Central memory CD4-positive, alpha-beta T cell (primary cell): ENCODE data around the gene STEAP1B.
A peak's percentile ranks its signal among the peaks of the same experiment; 100 is the strongest.
"Not testable (repeated sequence)": the region's sequence is repeated elsewhere in the genome, so short reads cannot be mapped to it uniquely, and the experiment has no call there.

Source experiments
- DNase-seq: peaks from one replicate; pipeline ENCODE4 v3.0.0; 2022
- total RNA-seq, 3 experiments: gene quantifications; one replicate each; lab custom pipeline; 2026; lab: John Stamatoyannopoulos, UW

The STEAP1B gene
- total RNA-seq, result 0 to 0.04 (median 0) reads per million in 3 experiments

DNA sequence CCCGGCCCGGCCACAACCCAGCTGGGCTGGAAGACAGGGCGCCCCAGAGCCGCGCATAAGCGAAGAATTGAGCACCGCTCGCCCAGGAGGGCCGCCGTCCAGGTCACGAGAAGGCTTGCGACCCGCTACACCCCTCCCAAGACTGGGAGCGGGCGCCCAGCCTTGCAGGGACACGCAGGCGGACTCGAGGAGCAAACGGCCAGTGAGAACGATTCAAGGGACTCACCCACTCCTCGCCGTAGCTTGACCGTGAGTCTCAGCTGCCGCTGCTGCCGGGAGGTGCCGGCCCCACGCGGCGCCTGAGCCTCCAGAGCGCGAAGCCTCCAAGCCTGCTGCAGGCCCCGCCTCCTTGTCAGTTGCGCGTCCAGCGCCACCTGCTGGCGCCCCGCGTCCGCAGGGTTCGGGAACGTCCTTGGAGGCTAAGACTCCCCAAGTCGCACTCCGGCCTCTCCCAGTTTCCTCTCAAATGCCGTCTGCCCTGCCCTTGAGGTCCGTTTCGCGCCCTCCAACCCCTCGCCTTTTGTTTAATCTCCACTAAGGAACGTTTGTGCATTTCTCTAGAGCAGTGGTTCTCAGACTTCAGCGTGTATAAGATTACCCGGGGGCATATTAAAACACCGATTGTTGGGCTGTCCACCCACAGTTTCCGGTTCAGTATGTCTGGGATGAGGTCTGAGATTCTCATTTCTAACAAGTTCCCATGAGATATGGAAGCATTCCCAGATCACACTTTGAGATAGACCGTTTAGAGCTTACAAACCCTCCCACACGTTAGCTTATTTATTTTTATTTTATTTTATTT lies at the start of gene STEAP1B:
STEAP1B (minus strand) TSS at position 301 of the 802 bp plus-strand sequence. CDS start 5,333 bp downstream, outside the sequence.
- DNase-seq, result peak; percentile 68

DNA sequence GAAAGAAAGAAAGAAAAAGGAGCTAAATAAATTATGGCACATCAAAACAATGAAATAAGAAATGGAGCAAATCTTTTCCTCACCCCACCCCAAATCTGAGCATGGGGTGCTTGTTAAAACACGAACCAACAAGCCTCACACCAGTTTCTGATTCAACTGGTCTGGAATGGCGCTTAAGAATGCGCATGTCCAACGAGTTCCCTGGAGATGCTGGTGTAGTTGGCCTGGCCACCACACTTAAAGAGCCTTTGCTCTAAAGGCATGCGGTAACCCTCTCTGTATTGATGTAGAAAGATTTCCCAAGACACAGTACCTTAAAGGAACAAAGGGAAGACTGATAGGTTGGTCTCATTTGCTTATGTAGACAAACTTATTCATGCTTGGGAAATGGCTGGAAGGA lies 49.1 kb upstream of the STEAP1B start:
- DNase-seq, result no peak

- DNase-seq, result no peak
Measured at GRCh38 chr7:22548313-22548712, 48.3 kb upstream of the STEAP1B start.

DNA sequence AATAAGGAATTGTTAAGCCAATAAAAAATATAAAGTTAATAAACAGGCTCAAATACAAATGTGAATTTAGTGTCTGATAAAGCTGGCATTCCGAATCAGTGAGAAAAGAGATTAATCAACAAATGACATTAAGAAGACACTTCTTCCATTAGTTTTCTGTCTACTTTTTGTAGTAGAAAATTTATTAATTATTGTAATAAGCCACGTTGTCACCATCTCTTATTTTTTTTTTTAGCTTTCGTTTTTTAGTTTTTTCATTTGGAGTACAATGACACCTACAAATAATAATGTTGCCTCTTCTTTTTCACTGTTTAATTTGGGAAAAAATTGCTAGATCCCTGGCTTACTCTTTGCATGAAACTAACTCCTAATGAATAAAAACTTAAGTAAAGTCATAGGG lies 46.8 kb upstream of the STEAP1B start:
- DNase-seq, result no peak

DNA sequence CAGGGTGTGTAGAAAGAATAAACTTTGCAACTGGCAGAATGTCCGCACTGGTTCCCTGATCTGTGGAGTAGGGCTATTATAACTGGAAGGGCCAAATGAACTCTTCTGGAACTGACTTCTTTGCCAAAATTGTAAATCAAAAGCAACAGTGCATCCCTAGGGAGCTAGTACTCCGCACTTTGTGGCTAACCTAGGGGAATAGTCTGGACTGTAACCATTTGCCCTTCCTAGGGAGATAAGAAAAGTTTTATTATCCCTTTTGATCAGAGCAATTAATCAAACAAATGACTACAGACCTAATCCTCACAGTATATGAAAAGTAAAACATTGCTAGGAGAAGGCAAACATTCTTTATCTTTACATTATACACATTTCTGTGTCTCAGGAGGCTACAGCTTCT lies 45.5 kb upstream of the STEAP1B start:
- DNase-seq, result no peak

- DNase-seq, result no peak
Measured at GRCh38 chr7:22544245-22544644, 44.3 kb upstream of the STEAP1B start.

- no peak for DNase-seq
Measured at GRCh38 chr7:22543169-22543568, 43.2 kb upstream of the STEAP1B start.

DNA sequence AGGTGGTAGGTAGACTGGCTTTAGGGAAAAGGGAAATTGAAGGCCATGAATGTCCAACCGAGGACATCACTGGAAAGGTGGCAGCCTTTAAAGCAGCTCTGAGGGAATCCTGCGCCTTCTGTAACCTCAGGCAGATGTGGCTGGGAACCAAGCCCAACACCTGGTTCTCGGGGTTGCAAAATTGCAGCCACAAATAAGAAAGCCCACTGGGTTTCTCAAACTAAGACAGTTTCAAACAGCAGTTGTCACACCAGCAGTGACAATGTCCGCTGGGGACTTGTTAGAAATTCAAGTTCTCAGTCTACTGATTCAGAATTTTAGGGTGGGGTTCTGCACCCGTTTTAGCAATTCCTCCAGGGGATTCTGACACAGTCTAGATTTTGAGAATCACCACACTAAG lies 42.7 kb upstream of the STEAP1B start:
- no peak for DNase-seq

DNA sequence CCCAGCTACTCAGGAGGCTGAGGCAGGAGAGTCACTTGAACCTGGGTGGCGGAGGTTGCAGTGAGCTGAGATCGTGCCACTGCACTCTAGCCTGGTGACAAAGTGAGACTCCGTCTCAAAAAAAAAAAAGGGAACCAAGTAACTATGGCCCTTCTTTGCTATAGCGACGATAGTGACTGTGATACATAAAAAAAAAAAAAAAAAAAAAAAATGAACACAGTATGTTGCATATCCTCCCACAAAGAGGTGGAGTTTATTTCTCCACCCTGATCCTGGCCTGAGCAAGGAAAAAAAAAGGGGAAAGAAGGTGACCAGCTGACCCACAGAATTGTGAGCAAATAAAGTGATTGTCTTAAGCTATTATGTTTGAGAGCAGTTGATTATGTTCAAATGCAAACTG lies 42.3 kb upstream of the STEAP1B start:
- no peak for DNase-seq

DNA sequence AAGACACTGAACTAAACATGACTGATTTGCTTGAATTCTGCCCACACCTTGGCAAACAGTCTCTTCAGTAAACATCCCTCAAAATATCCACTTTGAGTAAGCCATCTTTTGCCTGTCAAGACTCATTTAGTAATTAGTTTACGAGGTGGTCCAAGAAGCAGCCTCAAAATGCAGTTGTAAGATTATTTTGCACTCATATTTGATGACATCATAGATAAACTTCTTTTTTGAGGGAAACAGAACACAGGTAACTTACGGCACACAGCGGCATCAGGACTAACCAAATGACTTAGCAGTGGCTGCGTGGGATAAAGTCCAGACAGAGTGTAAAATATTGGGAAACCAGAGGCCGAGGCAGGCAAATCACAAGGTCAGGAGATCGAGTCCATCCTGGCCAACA lies 41.8 kb upstream of the STEAP1B start:
- no peak for DNase-seq

- not testable (repeated sequence) for DNase-seq
Measured at GRCh38 chr7:22528537-22528936, 28.5 kb upstream of the STEAP1B start.

DNA sequence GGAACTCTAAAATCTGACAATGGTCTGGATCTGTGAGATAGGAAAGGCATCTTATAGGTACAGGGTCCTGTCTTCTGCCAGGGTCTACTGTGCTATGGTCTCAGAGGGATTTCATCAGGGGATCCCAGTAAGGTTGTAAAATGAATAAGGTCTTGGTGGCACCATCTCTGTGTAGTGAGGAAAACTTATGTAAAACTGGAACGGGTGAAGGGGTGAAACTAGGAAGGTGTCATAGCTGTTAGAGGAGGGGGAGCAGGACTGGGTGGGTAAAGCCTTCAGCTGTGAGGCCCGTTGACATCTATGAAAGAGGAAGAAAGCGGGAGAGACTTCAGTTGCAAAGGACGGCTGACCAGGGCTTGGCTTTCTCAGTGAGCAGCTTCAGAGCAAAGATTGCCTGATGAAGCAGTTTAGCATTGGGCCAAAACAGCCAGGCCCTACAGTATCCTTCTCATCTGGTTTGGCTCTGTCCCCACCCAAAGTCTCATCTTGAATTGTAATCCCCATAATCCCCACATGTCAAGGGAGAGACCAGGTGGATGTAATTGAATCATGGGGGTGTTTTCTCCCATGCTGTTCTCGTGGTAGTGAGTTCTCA lies 24.5 kb upstream of the STEAP1B start:
- not testable (repeated sequence) for DNase-seq

- DNase-seq, result not testable (repeated sequence)
Measured at GRCh38 chr7:22523478-22524352, 23.7 kb upstream of the STEAP1B start.

GRCh38 chr7:22519560-22519959 lies 19.6 kb upstream of the STEAP1B start:
- DNase-seq, result not testable (repeated sequence)

DNA sequence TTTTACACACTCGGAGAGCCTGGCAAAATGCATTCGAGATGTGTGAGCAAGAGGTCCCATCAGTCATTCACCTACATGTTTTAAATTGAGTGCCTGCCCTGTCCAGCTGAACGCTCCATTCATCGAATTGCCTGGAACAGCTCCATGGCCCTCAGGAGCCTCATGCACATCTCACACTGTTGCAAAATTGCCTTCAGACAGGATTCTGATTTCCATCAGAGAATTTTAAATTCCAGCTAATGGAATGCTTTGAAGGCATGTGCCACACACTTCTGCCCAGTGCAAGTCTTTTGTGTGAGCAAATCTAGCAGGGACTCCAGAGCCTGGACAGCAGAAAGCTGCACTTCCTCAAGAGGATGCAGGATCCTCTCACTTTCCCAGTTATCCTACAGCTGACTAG lies 17.0 kb upstream of the STEAP1B start:
- not testable (repeated sequence) for DNase-seq

GRCh38 chr7:22514963-22515362 lies 15.0 kb upstream of the STEAP1B start:
- DNase-seq, result not testable (repeated sequence)

DNA sequence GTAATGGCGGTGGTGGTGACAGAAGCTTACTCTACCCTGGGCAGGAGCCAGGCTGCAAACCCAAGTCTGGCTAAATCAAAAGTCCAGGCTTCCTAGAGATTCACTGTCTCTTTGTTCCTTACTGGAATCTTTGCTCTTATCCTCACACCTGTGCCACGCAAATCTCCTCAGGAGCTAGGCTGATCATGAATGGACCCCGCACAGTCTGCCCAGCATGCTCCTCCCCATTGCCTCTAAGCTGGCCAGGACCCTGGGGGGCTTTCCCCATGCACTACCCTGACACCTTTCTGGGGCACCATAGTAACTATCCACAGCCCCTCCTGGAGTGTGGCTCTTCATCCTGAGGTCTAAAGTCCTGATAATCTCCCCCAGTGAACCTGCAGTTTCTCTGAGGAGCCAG lies 7.3 kb upstream of the STEAP1B start:
- not testable (repeated sequence) for DNase-seq

- not testable (repeated sequence) for DNase-seq
Measured at GRCh38 chr7:22506316-22507020, 6.5 kb upstream of the STEAP1B start.

- not testable (repeated sequence) for DNase-seq
Measured at GRCh38 chr7:22504519-22504918, 4.5 kb upstream of the STEAP1B start.

DNA sequence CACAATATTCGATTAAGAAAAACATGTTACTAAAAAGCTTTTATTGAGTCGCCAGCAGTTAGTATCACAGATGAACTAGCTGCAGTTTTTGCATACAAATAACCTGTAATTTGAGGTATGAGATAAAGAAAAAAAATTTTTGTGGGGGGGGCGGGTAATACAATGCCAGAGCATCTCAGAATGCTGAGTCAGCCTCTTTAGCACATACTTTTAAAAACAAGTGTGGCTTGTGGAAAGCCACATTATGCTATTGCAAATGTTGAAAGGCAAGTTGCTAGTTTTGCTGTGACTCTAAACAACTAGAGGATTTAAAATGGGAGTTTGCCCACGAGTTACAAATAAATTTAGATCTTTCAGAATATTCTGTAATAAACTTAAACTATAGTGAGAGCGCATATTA lies 2.1 kb upstream of the STEAP1B start:
- DNase-seq, result not testable (repeated sequence)

GRCh38 chr7:22501336-22501735 lies 1.3 kb upstream of the STEAP1B start:
- not testable (repeated sequence) for DNase-seq

DNA sequence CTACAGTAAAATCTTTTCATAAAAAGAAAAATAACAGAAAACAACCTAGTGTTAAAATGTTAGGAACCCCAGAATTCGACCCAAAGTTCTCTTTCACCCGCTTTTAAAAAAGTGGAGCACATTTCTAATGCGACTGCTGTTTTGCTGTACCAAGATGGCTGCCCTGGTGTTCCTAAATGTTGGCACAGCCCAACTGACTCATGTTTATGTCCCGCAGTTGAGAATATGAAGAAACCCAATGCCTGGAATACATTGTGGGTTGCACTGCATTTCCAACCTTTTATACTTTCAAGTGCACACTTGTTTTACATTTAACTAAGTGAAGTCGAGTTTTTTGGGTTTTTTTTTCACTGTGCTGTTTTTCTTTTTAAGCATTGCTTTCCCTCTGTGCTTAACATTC lies 944 bp downstream of the STEAP1B start:
- DNase-seq, result no peak

- not testable (repeated sequence) for DNase-seq
Measured at GRCh38 chr7:22496912-22497311, 3.1 kb downstream of the STEAP1B start.
